HepG2 (cell line): Measurements from ENCODE around the gene HES2. TPM values are rescaled to one million over a fixed set of nuclear protein-coding genes. Genes with fewer than 3 reads are reported as not detected.

Experiments used
- CREB3 ChIP-seq: sonication (generic); formaldehyde crosslinking; IDR thresholded peaks from 2 replicates; pipeline ENCODE4 v1.5.0; 2020; ENCODE audit warnings: missing genetic modification reagents
- ELF3 ChIP-seq: IDR thresholded peaks from 2 replicates; pipeline ENCODE4 v1.6.1; 2016; ENCODE audit warnings: missing genetic modification reagents, missing compliant biosample characterization
- ERF ChIP-seq: IDR thresholded peaks from 2 replicates; pipeline ENCODE4 v1.6.1; 2018; ENCODE audit warnings: missing biosample characterization, missing genetic modification reagents
- HCFC1 ChIP-seq: fragments of 150-350 bp; IDR thresholded peaks from 2 replicates; pipeline ENCODE4 v1.6.1; 2014; ENCODE audit warnings: low read depth, low read length
- IRF2 ChIP-seq: IDR thresholded peaks from 2 replicates; pipeline ENCODE4 v1.6.1; 2018; ENCODE audit warnings: missing genetic modification reagents, missing compliant biosample characterization
- KLF6 ChIP-seq: IDR thresholded peaks from 2 replicates; pipeline ENCODE4 v1.8.0; 2016; ENCODE audit warnings: missing biosample characterization, missing genetic modification reagents
- MED1 ChIP-seq: sonication (generic); formaldehyde crosslinking; IDR thresholded peaks from 2 replicates; pipeline ENCODE4 v1.4.0; 2020; ENCODE audit warnings: missing genetic modification reagents
- ONECUT2 ChIP-seq: sonication (generic); formaldehyde crosslinking; IDR thresholded peaks from 2 replicates; pipeline ENCODE4 v1.4.0; 2020; ENCODE audit warnings: missing genetic modification reagents
- PHF8 ChIP-seq: sonication (generic); formaldehyde crosslinking; IDR thresholded peaks from 2 replicates; pipeline ENCODE4 v1.5.0; 2020; ENCODE audit warnings: missing genetic modification reagents
- RAD21 ChIP-seq: fragments of 450-650 bp; formaldehyde crosslinking; IDR thresholded peaks from 2 replicates; pipeline ENCODE4 v1.5.0; 2020; ENCODE audit warnings: mild to moderate bottlenecking
- ZBTB7A ChIP-seq: sonication (generic); formaldehyde crosslinking; IDR thresholded peaks from 2 replicates; pipeline ENCODE4 v1.8.0; 2022; ENCODE audit warnings: mild to moderate bottlenecking, missing genetic modification reagents
- ZBTB7B ChIP-seq: sonication (generic); formaldehyde crosslinking; IDR thresholded peaks from 2 replicates; pipeline ENCODE4 v1.4.0; 2020; ENCODE audit warnings: missing genetic modification reagents
- ZFP41 ChIP-seq: sonication (generic); formaldehyde crosslinking; IDR thresholded peaks from 2 replicates; pipeline ENCODE4 v1.4.0; 2020; ENCODE audit warnings: mild to moderate bottlenecking, missing genetic modification reagents, borderline replicate concordance
- ZFX ChIP-seq: sonication (generic); formaldehyde crosslinking; IDR thresholded peaks from 2 replicates; pipeline ENCODE4 v1.4.0; 2020; ENCODE audit warnings: mild to moderate bottlenecking, low read depth, missing genetic modification reagents, moderate library complexity
- ZNF230 ChIP-seq: sonication (generic); formaldehyde crosslinking; IDR thresholded peaks from 2 replicates; pipeline ENCODE4 v1.4.0; 2020; ENCODE audit warnings: mild to moderate bottlenecking, missing genetic modification reagents
- ZNF253 ChIP-seq: sonication (generic); formaldehyde crosslinking; IDR thresholded peaks from 2 replicates; pipeline ENCODE4 v1.8.0; 2022; ENCODE audit warnings: mild to moderate bottlenecking, missing genetic modification reagents, borderline replicate concordance
- ZNF501 ChIP-seq: sonication (generic); formaldehyde crosslinking; IDR thresholded peaks from 2 replicates; pipeline ENCODE4 v1.5.1; 2020; ENCODE audit warnings: mild to moderate bottlenecking, moderate library complexity, missing genetic modification reagents
- ZNF589 ChIP-seq: sonication (generic); formaldehyde crosslinking; conservative IDR thresholded peaks from 2 replicates; pipeline ENCODE4 v1.8.0; 2022; ENCODE audit warnings: mild to moderate bottlenecking, moderate library complexity, missing genetic modification reagents
- ZNF619 ChIP-seq: sonication (generic); formaldehyde crosslinking; IDR thresholded peaks from 2 replicates; pipeline ENCODE4 v1.4.0; 2020; ENCODE audit warnings: mild to moderate bottlenecking, missing genetic modification reagents
- ZNF691 ChIP-seq: sonication (generic); formaldehyde crosslinking; IDR thresholded peaks from 2 replicates; pipeline ENCODE4 v1.4.0; 2020; ENCODE audit warnings: missing genetic modification reagents, low read depth, mild to moderate bottlenecking, borderline replicate concordance
- ZNF709 ChIP-seq: sonication (generic); formaldehyde crosslinking; IDR thresholded peaks from 2 replicates; pipeline ENCODE4 v1.5.0; 2020; ENCODE audit warnings: mild to moderate bottlenecking, missing genetic modification reagents
- ZNF792 ChIP-seq: IDR thresholded peaks from 2 replicates; pipeline ENCODE4 v1.6.1; 2016
- ZSCAN25 ChIP-seq: sonication (generic); formaldehyde crosslinking; IDR thresholded peaks from 2 replicates; pipeline ENCODE4 v1.8.0; 2022; ENCODE audit warnings: mild to moderate bottlenecking, missing genetic modification reagents
- polyA plus RNA-seq, 8 experiments: library from polyadenylated mRNA; depleted of rRNA in 3 of 8; stranded (reverse) in 7 of 8; unstranded in 1 of 8; fragments of >200 nt; fragmentation: Illumina TruSeq in 4 of 8; extraction: Trizol in 4 of 8; gene quantifications; 2 replicates each; pipeline versions ENCODE4 v1.2.1 to v1.2.3, GENCODE V29; 2011 to 2016; ENCODE audit warnings: low read depth in 4 of 8, missing spikeins in 1 of 8, mixed read lengths in 1 of 8; ENCODE audit not compliant: insufficient read depth in 1 of 8
- total RNA-seq, 5 experiments: library from RNA; depleted of rRNA; stranded (reverse); fragments of >200 nt; fragmentation: Illumina TruSeq; extraction: Trizol; gene quantifications; 2 replicates each; pipeline ENCODE4 v1.2.3, GENCODE V29; 2016; ENCODE audit warnings: low read depth in 1 of 5
- TF ChIP-seq, protein P1 (sequence below): sonication (generic); formaldehyde crosslinking; IDR thresholded peaks from 2 replicates; pipeline ENCODE4 v1.4.0; 2020; ENCODE audit warnings: mild to moderate bottlenecking, missing genetic modification reagents
- TF ChIP-seq, protein P2 (sequence below): sonication (generic); formaldehyde crosslinking; IDR thresholded peaks from 2 replicates; pipeline ENCODE4 v1.8.0; 2022; ENCODE audit warnings: mild to moderate bottlenecking, missing genetic modification reagents

The HES2 gene
- total and polyA plus RNA-seq, 2 of the 13 experiments (the other 11 are each of a cell fraction or from before 2014, with no cell fraction given): 0.11 to 0.17 TPM

DNA sequence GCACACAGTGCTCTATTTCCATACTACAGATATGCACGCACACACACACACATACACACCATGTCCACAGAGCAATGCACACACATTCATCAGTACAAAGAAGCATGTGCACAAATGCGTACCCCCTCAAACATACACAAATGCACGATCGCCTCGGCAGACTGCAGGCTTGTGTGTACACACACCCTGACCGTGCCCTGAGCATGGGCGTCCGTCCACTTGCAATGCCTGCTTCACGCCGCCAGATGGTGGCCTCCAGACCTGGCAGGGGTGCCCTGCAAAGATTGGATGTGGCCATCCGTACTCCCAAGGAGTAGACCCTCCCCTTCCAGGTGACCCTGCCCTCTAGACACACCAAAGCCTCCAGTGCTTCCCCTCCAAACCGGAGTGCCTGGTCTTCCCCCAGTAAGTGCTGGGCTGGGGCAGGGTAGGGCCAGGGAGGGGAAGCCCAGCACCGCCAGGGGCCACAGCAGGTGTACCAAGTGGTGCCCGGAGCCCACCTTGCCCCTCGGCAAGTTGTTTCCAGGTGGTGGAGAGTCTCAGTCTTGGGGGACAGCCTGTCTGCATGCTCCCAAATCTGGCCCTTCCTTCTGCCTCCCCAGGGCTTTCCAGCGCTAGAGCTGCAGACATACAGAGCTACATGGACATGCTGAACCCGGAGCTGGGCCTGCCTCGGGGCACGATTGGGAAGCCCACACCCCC is 25.5 kb upstream of the HES2 start (continued):
- TF ChIP-seq, protein P1, sequence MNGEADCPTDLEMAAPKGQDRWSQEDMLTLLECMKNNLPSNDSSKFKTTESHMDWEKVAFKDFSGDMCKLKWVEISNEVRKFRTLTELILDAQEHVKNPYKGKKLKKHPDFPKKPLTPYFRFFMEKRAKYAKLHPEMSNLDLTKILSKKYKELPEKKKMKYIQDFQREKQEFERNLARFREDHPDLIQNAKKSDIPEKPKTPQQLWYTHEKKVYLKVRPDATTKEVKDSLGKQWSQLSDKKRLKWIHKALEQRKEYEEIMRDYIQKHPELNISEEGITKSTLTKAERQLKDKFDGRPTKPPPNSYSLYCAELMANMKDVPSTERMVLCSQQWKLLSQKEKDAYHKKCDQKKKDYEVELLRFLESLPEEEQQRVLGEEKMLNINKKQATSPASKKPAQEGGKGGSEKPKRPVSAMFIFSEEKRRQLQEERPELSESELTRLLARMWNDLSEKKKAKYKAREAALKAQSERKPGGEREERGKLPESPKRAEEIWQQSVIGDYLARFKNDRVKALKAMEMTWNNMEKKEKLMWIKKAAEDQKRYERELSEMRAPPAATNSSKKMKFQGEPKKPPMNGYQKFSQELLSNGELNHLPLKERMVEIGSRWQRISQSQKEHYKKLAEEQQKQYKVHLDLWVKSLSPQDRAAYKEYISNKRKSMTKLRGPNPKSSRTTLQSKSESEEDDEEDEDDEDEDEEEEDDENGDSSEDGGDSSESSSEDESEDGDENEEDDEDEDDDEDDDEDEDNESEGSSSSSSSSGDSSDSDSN: peak; percentile 28
- peak; percentile 62 for TF ChIP-seq RAD21 (CRISPR knock-in tag)
- no peak for TF ChIP-seq ZFP41
- peak; percentile 14; the same call in 1 of the 2 replicates for TF ChIP-seq PHF8 (CRISPR knock-in tag)
- TF ChIP-seq ELF3: 0 out of 2 replicates have a peak, but pooled peaks have one; percentile 15
- peak; percentile 72 for TF ChIP-seq ZBTB7B
- TF ChIP-seq ONECUT2: no peak
- TF ChIP-seq CREB3 (CRISPR knock-in tag): no peak
- 0 out of 2 replicates have a peak, but pooled peaks have one; percentile 23 for TF ChIP-seq ZNF709 (CRISPR knock-in tag)
- peak; percentile 62; the same call in 1 of the 2 replicates for TF ChIP-seq ZNF619 (CRISPR knock-in tag)
- 0 out of 2 replicates have a peak, but pooled peaks have one; percentile 82 for TF ChIP-seq ZBTB7A (CRISPR knock-in tag)
- TF ChIP-seq IRF2: peak; percentile 49; the same call in 1 of the 2 replicates
- peak; percentile 50; the same call in 1 of the 2 replicates for TF ChIP-seq ZNF691 (CRISPR knock-in tag)
- no peak for TF ChIP-seq KLF6 (CRISPR knock-in tag)
- TF ChIP-seq ZNF792 (CRISPR knock-in tag): peak; percentile 31; the same call in 1 of the 2 replicates
- no peak for TF ChIP-seq ZNF589 (CRISPR knock-in tag)
- TF ChIP-seq ZSCAN25 (CRISPR knock-in tag): peak; percentile 91
- TF ChIP-seq, protein P2, sequence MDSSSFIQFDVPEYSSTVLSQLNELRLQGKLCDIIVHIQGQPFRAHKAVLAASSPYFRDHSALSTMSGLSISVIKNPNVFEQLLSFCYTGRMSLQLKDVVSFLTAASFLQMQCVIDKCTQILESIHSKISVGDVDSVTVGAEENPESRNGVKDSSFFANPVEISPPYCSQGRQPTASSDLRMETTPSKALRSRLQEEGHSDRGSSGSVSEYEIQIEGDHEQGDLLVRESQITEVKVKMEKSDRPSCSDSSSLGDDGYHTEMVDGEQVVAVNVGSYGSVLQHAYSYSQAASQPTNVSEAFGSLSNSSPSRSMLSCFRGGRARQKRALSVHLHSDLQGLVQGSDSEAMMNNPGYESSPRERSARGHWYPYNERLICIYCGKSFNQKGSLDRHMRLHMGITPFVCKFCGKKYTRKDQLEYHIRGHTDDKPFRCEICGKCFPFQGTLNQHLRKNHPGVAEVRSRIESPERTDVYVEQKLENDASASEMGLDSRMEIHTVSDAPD (CRISPR knock-in tag): no peak
- peak; percentile 61; the same call in 1 of the 2 replicates for TF ChIP-seq ERF
- TF ChIP-seq ZNF253 (CRISPR knock-in tag): no peak
- peak; percentile 60; the same call in 1 of the 2 replicates for TF ChIP-seq ZNF230 (CRISPR knock-in tag)
- TF ChIP-seq MED1: peak; percentile 71
- TF ChIP-seq HCFC1: no peak
- 0 out of 2 replicates have a peak, but pooled peaks have one; percentile 14 for TF ChIP-seq ZFX (CRISPR knock-in tag)
- TF ChIP-seq ZNF501: peak; percentile 30; the same call in 1 of the 2 replicates
